Right cardiac atrium (tissue), 5 donors: ENCODE results near the gene CBLB. TPM values are rescaled to one million over a fixed set of nuclear protein-coding genes. Genes with fewer than 3 reads are reported as not detected.
"Not testable (repeated sequence)": the region's sequence is repeated elsewhere in the genome, so short reads cannot be mapped to it uniquely, and the experiment has no call there.

Source experiments
- ATAC-seq, 2 donors: fragments of 200-7000 bp; cut with Tn5 transposase; one replicate each; pipeline versions ENCODE4 v1.8.0 to v1.9.1; 2020; ENCODE audit warnings: moderate library complexity in 2 of 2, mild to moderate bottlenecking in 1 of 2
- DNase-seq, 3 donors: peaks; one replicate each; pipeline ENCODE4 v3.0.0-alpha.2; 2020
- H3K27ac ChIP-seq: one replicate; pipeline ENCODE4 v1.5.1; 2013; ENCODE audit warnings: mild to moderate bottlenecking, low read length, control low read depth, moderate library complexity
- H3K27me3 ChIP-seq: one replicate; pipeline ENCODE4 v1.6.1; 2013; ENCODE audit not compliant: control insufficient read depth, insufficient read depth
- H3K4me1 ChIP-seq: one replicate; pipeline ENCODE4 v1.6.1; 2013; ENCODE audit warnings: low read length; ENCODE audit not compliant: control insufficient read depth, insufficient read depth
- H3K4me3 ChIP-seq: one replicate; pipeline ENCODE4 v1.5.1; 2013; ENCODE audit warnings: low read length, control low read depth
- H3K9me3 ChIP-seq: one replicate; pipeline ENCODE4 v1.6.1; 2013; ENCODE audit warnings: low read length; ENCODE audit not compliant: control insufficient read depth
- WGBS: extraction: QIAGEN DNeasy Blood & Tissue Kit; methylation state at CpG from one replicate; pipeline ENCODE4 v1.1.7; 2013; 5-methylcytosine and 5-hydroxymethylcytosine counted together
- intact Hi-C, 4 donors: fragments of 100-400 bp; cut with DNase I; formaldehyde crosslinking; loops; one replicate each; pipeline versions ENCODE4 v1.11.0 to v1.14.0; 2022 to 2023
- polyA plus RNA-seq: library from polyadenylated mRNA; stranded (reverse); fragments of 200-250 nt; gene quantifications from one replicate; pipeline ENCODE4 v1.2.3, GENCODE V29; 2013
- total RNA-seq, 4 donors: library from RNA; stranded (reverse); fragmentation: NEBNext Ultra II Directional; extraction: Animal tissue kit (Norgen Biotek cat#: 25700); gene quantifications; one replicate each; pipeline ENCODE4 v1.2.1, GENCODE V29; 2021
- donor health status: healthy with polysubstance abuse.
- donor health status: DM: no; HTN: yes; CAD: no.
- donor health status: DM: no; HTN: no; CAD: no.
- donor health status: DM: no; HTN: yes; CAD: no; lungs with severe emphysema.
- donor health status: DM: yes; HTN: yes; CAD: no.

Gene CBLB
- total and polyA plus RNA-seq, 5 donors = 18.0 to 45.0 (median 43.0) TPM

DNA sequence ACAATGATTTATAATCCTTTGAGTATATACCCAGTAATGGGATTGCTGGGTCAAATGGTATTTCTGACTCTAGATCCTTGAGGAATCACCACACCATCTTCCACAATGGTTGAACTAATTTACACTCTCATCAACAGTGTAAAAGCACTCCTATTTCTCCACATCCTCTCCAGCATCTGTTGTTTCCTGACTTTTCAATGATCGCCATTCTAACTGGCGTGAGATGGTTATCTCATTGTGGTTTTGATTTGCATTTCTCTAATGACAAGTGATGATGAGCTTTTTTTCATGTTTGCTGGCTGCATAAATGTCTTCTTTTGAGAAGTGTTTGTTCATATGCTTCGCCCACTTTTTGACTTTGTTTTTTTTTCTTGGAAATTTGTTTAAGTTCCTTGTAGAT is 141.8 kb downstream of the CBLB start:
- H3K4me1 ChIP-seq, H3K9me3 ChIP-seq, intact Hi-C loops, H3K27me3 ChIP-seq, ATAC-seq, H3K4me3 ChIP-seq, H3K27ac ChIP-seq, DNase-seq: not testable (repeated sequence)
- 97% methylated on average over 3 of the region's 3 CpGs for WGBS

DNA sequence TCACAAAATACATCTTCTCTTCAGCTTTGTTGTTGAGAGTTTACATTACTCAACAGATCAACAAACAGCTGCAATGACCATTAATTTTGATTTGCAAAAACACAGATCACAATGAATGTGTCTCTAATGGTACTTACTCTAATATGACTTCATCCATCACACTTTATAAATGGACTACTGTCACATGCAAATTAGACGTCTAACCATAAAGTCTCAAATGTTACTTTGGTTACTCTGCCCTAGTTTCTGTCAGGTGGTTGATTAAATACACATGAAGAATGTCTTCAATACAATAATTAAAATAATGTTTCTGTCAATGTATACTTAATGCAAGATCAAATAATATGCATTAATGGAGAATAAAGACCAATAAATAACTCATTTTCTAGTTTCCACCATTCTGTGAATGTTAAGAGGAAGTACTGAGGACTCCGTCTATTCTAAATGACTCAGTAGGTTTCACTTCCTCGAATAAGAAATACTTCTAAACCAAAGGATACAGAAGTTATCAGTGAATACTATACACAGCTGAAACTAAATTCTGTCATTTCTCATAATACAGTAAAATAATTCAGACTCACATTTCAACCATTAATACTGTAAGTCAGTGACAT is 145.8 kb downstream of the CBLB start:
- ATAC-seq (no peak), DNase-seq (no peak)
- H3K9me3 ChIP-seq = no peaks in the 10 kb centered on the region
- H3K4me1 ChIP-seq = no peaks in the 10 kb centered on the region
- intact Hi-C loops = no loop called here
- no peaks in the 10 kb centered on the region for H3K27me3 ChIP-seq
- H3K27ac ChIP-seq = no peak overlapping the region
- H3K4me3 ChIP-seq = no peak overlapping the region
- 71% methylated on average over 3 of the region's 3 CpGs for WGBS

- DNase-seq = no peak
- intact Hi-C loops = loop anchor here in 1 of 4 donors (10.0 kb wide), 1 partner anchor 145 kb away; the partner anchor contains the start of gene CBLB
- WGBS = 90% methylated on average over 12 of the region's 12 CpGs
- Histone ChIP-seq H3K9me3 (no peaks in the 10 kb centered on the region), H3K27me3 (no peaks in the 10 kb centered on the region), H3K4me3 (no peak overlapping the region), H3K4me1 (no peaks in the 10 kb centered on the region), H3K27ac (no peak overlapping the region)
- no peak for ATAC-seq
Measured at GRCh38 chr3:105719791-105720190, 149.0 kb downstream of the CBLB start.

- Histone ChIP-seq H3K4me3 (no peak overlapping the region), H3K4me1 (no peaks in the 10 kb centered on the region)
- no peak for DNase-seq
Measured at GRCh38 chr3:105715372-105715771, 153.4 kb downstream of the CBLB start.

DNA sequence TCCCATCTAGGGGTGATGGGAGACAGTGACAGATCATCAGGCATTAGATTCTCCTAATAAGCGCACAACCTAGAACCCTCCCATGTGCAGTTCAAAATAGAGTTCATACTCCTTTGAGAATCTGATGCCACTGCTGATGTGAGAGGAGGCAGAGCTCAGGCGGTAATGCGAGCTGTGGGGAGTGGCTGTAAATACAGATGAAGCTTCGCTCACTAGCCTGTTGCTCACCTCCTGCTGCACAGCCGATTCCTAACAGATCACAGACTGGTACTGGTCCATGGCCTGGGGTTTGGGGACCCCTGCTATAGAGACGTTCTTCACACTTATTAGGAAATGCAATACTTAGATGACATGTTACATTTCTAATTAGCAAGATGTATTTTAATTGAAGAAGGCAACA is 154.4 kb downstream of the CBLB start:
- no peak overlapping the region for H3K4me3 ChIP-seq
- no peak overlapping the region for H3K27ac ChIP-seq
- intact Hi-C loops = loop anchor here in 1 of 4 donors (10.0 kb wide), 1 partner anchor 150 kb away; the partner anchor contains the start of gene CBLB
- no peaks in the 10 kb centered on the region for H3K4me1 ChIP-seq
- no peaks in the 10 kb centered on the region for H3K27me3 ChIP-seq
- WGBS = 97% methylated on average over 6 of the region's 6 CpGs
- H3K9me3 ChIP-seq = no peaks in the 10 kb centered on the region
- ATAC-seq = no peak
- DNase-seq = no peak

More at GRCh38 chr3:105715372-105715771, 153.4 kb downstream of the CBLB start:
- no peak for ATAC-seq
- Histone ChIP-seq H3K27ac (no peak overlapping the region), H3K9me3 (no peaks in the 10 kb centered on the region), H3K27me3 (no peaks in the 10 kb centered on the region)
- intact Hi-C loops = loop anchor here in 1 of 4 donors (10.0 kb wide), 1 partner anchor 149 kb away; the partner anchor contains the start of gene CBLB
- 67% methylated on average over 3 of the region's 3 CpGs for WGBS

DNA sequence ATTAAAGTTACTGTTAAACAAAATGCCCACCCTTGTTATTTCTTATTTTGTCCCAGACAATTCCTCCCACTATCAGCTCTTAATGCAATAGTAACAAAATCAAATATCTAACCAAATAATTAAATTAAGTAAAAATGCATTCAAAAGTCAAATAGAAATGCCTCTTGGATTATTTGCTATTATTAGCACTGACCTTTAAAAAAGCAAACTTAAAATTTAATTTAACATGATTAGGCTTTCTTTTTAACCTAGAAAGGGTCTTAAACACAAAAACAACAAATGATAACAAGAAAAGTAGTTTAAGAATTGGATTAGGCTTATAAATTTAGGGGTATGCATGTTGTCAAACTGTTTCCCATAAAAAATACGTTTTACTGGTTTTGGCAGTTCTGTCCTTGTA is 159.8 kb downstream of the CBLB start:
- WGBS = 85% methylated on average over 1 of the region's 1 CpG
- Histone ChIP-seq H3K9me3 (no peaks in the 10 kb centered on the region), H3K4me1 (no peaks in the 10 kb centered on the region), H3K27me3 (no peaks in the 10 kb centered on the region), H3K27ac (no peak overlapping the region), H3K4me3 (no peak overlapping the region)
- intact Hi-C loops = loop anchor here in 1 of 4 donors (10.0 kb wide), 1 partner anchor 156 kb away; the partner anchor contains the start of gene CBLB
- ATAC-seq (no peak), DNase-seq (no peak)

- Histone ChIP-seq H3K9me3 (no peaks in the 10 kb centered on the region), H3K27ac (no peak overlapping the region), H3K4me1 (no peaks in the 10 kb centered on the region), H3K27me3 (no peaks in the 10 kb centered on the region), H3K4me3 (no peak overlapping the region)
- no peak for DNase-seq
- 78% methylated on average over 2 of the region's 2 CpGs for WGBS
- intact Hi-C loops = loop anchor here in 1 of 4 donors (10.0 kb wide), 1 partner anchor 158 kb away; the partner anchor contains the start of gene CBLB
- ATAC-seq = no peak
Measured at GRCh38 chr3:105707009-105707408, 161.8 kb downstream of the CBLB start.

DNA sequence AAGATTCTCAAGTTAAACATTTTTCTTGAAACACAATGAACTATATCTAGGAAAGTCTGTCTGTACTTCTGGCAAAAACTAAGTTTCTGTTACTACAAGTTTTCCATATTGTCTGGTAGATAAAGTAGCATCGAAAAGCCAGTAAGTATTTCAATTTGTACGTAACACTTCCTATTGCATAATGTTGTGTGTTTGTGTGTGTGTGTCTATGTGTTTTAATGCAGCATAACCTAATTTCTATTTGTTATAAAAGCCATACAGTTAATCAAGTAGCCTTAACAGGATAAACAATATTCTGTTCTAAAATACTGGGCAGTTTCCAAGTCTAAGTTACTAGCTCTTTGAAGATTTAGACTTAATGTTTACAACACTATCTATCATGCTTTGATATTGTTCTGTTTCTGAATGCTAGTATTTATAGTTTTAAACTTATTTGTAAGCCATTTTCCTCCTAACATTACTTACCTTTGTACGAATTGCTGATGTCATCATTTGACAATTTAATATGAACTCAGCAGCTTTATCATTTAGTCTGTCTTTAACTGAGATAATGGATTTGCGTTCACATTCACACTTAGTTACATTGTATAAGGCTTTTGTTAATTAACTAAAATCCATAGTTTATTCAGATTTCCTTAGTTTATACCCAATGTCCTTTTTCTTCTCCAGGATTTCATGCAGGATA is 163.9 kb downstream of the CBLB start:
- intact Hi-C loops = loop anchor here in 1 of 4 donors (10.0 kb wide), 1 partner anchor 160 kb away; the partner anchor contains the start of gene CBLB
- H3K4me3 ChIP-seq = no peak overlapping the region
- H3K4me1 ChIP-seq = no peaks in the 10 kb centered on the region
- H3K9me3 ChIP-seq = no peaks in the 10 kb centered on the region
- DNase-seq = no peak
- 78% methylated on average over 4 of the region's 4 CpGs for WGBS
- H3K27ac ChIP-seq = no peak overlapping the region
- H3K27me3 ChIP-seq = no peaks in the 10 kb centered on the region
- ATAC-seq = no peak

GRCh38 chr3:105700575-105700974 is 168.2 kb downstream of the CBLB start:
- no peak overlapping the region for H3K27ac ChIP-seq
- intact Hi-C loops = loop anchor here in 1 of 4 donors (10.0 kb wide), 1 partner anchor 164 kb away; the partner anchor contains the start of gene CBLB
- WGBS = 97% methylated on average over 1 of the region's 1 CpG
- no peak for ATAC-seq
- H3K9me3 ChIP-seq = no peaks in the 10 kb centered on the region
- no peak for DNase-seq
- no peaks in the 10 kb centered on the region for H3K4me1 ChIP-seq
- H3K4me3 ChIP-seq = no peak overlapping the region
- H3K27me3 ChIP-seq = no peaks in the 10 kb centered on the region

GRCh38 chr3:105691633-105692032 is 177.2 kb downstream of the CBLB start:
- DNase-seq (no peak), ATAC-seq (peak; percentile 70 to 76)
- no peaks in the 10 kb centered on the region for H3K4me1 ChIP-seq
- no peak overlapping the region for H3K4me3 ChIP-seq
- intact Hi-C loops = no loop called here
- no peaks in the 10 kb centered on the region for H3K27me3 ChIP-seq
- no peaks in the 10 kb centered on the region for H3K9me3 ChIP-seq
- H3K27ac ChIP-seq = no peak overlapping the region
- 52% methylated on average over 3 of the region's 3 CpGs for WGBS

DNA sequence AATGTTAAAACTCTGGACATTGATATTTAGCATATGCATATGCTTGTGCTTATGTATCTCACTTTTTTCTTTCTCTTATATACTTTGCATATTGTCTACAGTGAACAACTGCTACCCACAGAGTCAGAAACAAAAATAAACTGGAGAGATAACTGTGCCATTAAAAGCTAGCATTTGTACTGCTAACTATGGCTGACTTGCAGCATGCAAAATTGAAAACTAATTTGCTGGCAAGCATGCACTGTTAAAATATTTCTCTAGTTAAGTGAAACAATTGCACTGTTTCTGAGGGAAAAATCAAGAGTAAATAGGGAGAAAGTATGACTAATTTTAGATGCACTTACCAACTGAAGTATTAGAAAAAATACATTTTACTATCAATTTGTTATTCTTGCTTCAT is 177.8 kb downstream of the CBLB start:
- ATAC-seq = peak in 1 of 2 donors; percentile 57
- H3K9me3 ChIP-seq = no peaks in the 10 kb centered on the region
- no peak for DNase-seq
- intact Hi-C loops = no loop called here
- H3K27ac ChIP-seq = no peak overlapping the region
- no peaks in the 10 kb centered on the region for H3K4me1 ChIP-seq
- H3K4me3 ChIP-seq = no peak overlapping the region
- H3K27me3 ChIP-seq = no peaks in the 10 kb centered on the region
